Bronchial epithelial cell (primary cell): Measurements from ENCODE around the gene DSP. TPM values are rescaled to one million over a fixed set of nuclear protein-coding genes. Genes with fewer than 3 reads are reported as not detected.

Source experiments
- DNase-seq: peaks from one replicate; pipeline ENCODE4 v3.0.0-alpha.2; 2010; ENCODE audit warnings: low read depth
- FAIRE-seq: peaks from 2 replicates; lab custom pipeline; 2011; peaks lifted over from hg19 to GRCh38; lab: Jason Lieb, UNC
- H3K27me3 ChIP-seq: 2 replicates; pipeline ENCODE4 v1.5.1; 2011; ENCODE audit warnings: low read length; ENCODE audit not compliant: control insufficient read depth, insufficient read depth
- H3K36me3 ChIP-seq: 2 replicates; pipeline ENCODE4 v1.5.1; 2011; ENCODE audit warnings: low read length; ENCODE audit not compliant: control insufficient read depth, insufficient read depth
- H3K4me3 ChIP-seq: 2 replicates; pipeline ENCODE4 v1.5.1; 2011; ENCODE audit warnings: mild to moderate bottlenecking, low read depth, low read length, control low read depth
- CTCF ChIP-seq: IDR thresholded peaks from 2 replicates; pipeline ENCODE4 v1.5.1; 2011; ENCODE audit warnings: mild to moderate bottlenecking, moderate library complexity, low read length, control low read depth, inconsistent platforms; ENCODE audit not compliant: insufficient read depth, severe bottlenecking
- total RNA-seq: library from RNA; depleted of rRNA; stranded (reverse); fragments of >200 nt; gene quantifications from 2 replicates; pipeline ENCODE4 v1.2.1, GENCODE V29; 2014

The DSP gene
- total RNA-seq, 1 donor from 2014 or later = 394 TPM

- no peak for TF ChIP-seq CTCF
- FAIRE-seq (peak; percentile 7), DNase-seq (peak; percentile 88)
Measured at GRCh38 chr6:7561153-7561964, 19.9 kb downstream of the DSP start.

GRCh38 chr6:7562769-7563168 lies 21.3 kb downstream of the DSP start:
- H3K36me3 ChIP-seq = peaks cover 37% of the 10 kb centered on the region
- TF ChIP-seq CTCF = no peak
- FAIRE-seq = no peak
- DNase-seq = no peak
- H3K4me3 ChIP-seq = no peak overlapping the region
- H3K27me3 ChIP-seq = no peaks in the 10 kb centered on the region

More at GRCh38 chr6:7561153-7561964, 19.9 kb downstream of the DSP start:
- Histone ChIP-seq H3K4me3 (no peak overlapping the region), H3K36me3 (peaks cover 29% of the 10 kb centered on the region), H3K27me3 (no peaks in the 10 kb centered on the region)

- DNase-seq (no peak), FAIRE-seq (no peak)
- Histone ChIP-seq H3K27me3 (no peaks in the 10 kb centered on the region), H3K4me3 (no peak overlapping the region), H3K36me3 (peaks cover 53% of the 10 kb centered on the region)
- TF ChIP-seq CTCF = no peak
Measured at GRCh38 chr6:7566107-7566506, 24.6 kb downstream of the DSP start.

DNA sequence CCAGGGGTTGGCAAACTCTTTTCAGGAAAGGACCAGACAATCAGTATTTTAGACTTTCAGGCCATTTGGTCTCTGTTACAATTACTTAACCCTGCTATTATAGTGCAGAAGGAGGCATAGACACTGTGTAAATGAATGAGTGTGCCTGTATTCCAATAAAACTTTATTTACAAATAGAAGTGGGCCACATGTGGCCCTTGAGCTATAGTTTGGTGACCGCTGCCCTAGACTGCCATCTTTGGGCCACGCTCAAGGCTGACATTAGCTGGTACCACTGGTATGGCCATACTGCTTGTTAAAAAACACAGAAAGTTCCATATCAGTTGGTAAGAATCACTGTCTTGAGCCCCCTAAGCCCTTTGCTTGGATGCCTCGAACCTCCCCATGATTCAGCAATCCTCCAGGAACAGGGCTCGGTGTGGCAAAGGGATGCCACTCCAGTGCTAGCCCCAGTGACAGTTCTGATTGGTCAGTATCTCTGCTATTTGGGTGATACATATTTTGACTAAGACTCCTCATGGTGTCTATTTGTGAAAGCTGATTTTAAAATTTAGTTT lies 25.2 kb downstream of the DSP start:
- FAIRE-seq (no peak), DNase-seq (no peak)
- no peak for TF ChIP-seq CTCF
- Histone ChIP-seq H3K36me3 (peaks cover 54% of the 10 kb centered on the region), H3K27me3 (no peaks in the 10 kb centered on the region), H3K4me3 (no peak overlapping the region)

DNA sequence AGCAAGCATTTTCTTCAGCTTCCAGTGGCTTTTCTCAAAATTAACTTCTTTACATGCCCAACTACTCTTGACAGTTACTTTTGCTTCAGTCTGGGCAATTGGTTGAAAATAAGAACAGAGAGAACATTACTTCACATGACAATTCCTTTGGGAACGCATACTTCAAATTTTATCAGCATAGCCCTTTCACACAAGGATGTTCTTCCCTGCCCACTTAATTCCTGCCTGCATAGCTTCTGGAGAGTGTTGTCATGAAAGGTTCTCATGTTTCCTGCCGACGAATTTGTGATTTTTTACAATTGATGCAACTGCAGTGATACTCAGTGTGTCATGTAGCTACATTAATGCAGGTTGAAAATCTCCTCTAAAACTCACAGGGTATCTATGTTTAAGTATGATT lies 26.6 kb downstream of the DSP start:
- Histone ChIP-seq H3K27me3 (no peaks in the 10 kb centered on the region), H3K36me3 (peaks cover 54% of the 10 kb centered on the region), H3K4me3 (no peak overlapping the region)
- DNase-seq = no peak
- no peak for TF ChIP-seq CTCF
- FAIRE-seq = no peak
